Measurements from ENCODE around the gene KRT23.
"Not testable (repeated sequence)": the region's sequence is repeated elsewhere in the genome, so short reads cannot be mapped to it uniquely, and the experiment has no call there.

KRT23 gene

GRCh38 chr17:40931311-40931710 lies 6.1 kb downstream of the KRT23 start:
- DNase-seq (ENCODE audit: low read depth) = no peak
- TF ChIP-seq, protein P1, sequence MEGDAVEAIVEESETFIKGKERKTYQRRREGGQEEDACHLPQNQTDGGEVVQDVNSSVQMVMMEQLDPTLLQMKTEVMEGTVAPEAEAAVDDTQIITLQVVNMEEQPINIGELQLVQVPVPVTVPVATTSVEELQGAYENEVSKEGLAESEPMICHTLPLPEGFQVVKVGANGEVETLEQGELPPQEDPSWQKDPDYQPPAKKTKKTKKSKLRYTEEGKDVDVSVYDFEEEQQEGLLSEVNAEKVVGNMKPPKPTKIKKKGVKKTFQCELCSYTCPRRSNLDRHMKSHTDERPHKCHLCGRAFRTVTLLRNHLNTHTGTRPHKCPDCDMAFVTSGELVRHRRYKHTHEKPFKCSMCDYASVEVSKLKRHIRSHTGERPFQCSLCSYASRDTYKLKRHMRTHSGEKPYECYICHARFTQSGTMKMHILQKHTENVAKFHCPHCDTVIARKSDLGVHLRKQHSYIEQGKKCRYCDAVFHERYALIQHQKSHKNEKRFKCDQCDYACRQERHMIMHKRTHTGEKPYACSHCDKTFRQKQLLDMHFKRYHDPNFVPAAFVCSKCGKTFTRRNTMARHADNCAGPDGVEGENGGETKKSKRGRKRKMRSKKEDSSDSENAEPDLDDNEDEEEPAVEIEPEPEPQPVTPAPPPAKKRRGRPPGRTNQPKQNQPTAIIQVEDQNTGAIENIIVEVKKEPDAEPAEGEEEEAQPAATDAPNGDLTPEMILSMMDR (conservative IDR thresholded peaks at IDR 0.05; ENCODE audit: low read depth, low read length) = no peak
- no peak overlapping the region for H3K4me3 ChIP-seq (ENCODE audit: low read length)

GRCh38 chr17:40926341-40926740 lies 11.1 kb downstream of the KRT23 start:
- DNase-seq (ENCODE audit: low read depth) = no peak
- no peak overlapping the region for H3K4me3 ChIP-seq (ENCODE audit: low read length)
- TF ChIP-seq, protein P1 (conservative IDR thresholded peaks at IDR 0.05; ENCODE audit: low read depth, low read length) = no peak

- peak; percentile 79 for DNase-seq (ENCODE audit: low read depth)
- H3K4me3 ChIP-seq (ENCODE audit: low read length) = no peak overlapping the region
- TF ChIP-seq, protein P1 (conservative IDR thresholded peaks at IDR 0.05; ENCODE audit: low read depth, low read length) = no peak
Observed at GRCh38 chr17:40922239-40922638, 15.2 kb downstream of the KRT23 start.

- no peak for DNase-seq (ENCODE audit: low read depth)
- TF ChIP-seq, protein P1 (conservative IDR thresholded peaks at IDR 0.05; ENCODE audit: low read depth, low read length) = no peak
- H3K4me3 ChIP-seq (ENCODE audit: low read length) = no peak overlapping the region
Observed at GRCh38 chr17:40921026-40921425, 16.4 kb downstream of the KRT23 start.

DNA sequence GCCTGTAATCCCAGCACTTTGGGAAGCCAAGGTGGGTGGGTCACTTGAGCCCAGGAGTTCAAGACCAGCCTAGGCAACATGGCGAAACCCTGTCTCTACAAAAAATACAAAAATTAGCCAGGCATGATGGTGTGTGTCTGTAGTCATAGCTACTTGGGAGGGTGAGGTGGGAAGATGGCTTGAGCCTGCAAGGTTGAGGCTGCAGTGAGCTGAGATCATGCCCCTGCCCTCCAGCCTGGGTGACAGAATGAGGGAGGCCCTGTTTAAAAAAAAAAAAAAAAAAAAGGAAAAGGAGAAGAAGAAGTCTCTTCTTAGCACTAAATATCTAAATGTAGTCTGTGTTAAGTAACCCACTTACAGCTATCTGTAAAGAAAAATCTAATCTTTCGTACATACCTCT lies 20.3 kb downstream of the KRT23 start:
- not testable (repeated sequence) for DNase-seq (ENCODE audit: low read depth); H3K4me3 ChIP-seq (ENCODE audit: low read length)

DNA sequence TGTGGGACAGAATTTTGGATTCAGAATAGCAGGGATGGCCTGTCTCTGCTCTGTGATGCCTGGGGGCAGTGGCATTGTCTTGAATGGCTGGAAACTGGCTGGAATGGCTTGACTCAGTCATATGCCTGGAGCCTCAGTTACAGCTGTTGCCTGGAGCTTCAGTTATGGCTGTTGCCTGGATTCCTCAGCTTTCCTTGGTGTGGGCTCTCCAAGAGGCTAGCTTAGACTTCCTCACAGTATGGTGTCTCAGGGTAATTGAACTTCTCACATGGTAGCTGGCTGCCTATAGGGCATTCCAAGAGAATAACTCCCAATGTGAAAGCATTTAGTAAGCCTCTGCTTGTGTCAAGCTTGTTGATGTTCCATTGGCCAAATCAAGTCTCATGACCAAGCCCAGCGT lies 21.1 kb downstream of the KRT23 start:
- DNase-seq (ENCODE audit: low read depth) = no peak
- H3K4me3 ChIP-seq (ENCODE audit: low read length) = no peak overlapping the region
- TF ChIP-seq, protein P1 (conservative IDR thresholded peaks at IDR 0.05; ENCODE audit: low read depth, low read length) = no peak

DNA sequence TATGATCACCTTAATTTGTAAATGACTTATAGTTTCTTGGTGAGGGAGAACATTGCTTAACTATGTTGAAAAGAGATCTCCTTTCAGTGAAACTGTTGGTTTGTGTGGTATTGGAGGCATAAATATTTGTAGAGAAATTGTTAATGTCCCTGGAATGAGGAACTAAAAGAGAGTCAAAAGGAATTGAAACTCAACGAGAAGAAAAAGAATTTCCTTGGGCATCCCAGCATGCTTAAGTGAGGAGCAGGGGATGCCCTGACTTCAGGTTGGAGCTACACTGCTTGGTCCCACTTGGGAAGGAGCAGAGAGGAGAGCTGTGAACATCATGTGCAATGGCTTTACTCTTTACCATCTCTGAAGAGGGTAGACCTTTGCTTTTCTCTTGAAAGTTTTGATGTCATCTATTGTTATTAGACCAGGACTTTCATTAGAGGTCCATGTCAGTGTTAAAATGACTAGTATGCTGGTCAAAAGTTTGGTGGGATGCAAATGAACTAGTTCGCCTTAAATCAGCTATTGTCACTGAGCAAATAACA lies 21.7 kb downstream of the KRT23 start:
- H3K4me3 ChIP-seq (ENCODE audit: low read length) = no peak overlapping the region
- no peak for DNase-seq (ENCODE audit: low read depth)
- TF ChIP-seq, protein P1 (conservative IDR thresholded peaks at IDR 0.05; ENCODE audit: low read depth, low read length) = no peak
